ENCODE results near the gene IL1RAPL2.

DNA sequence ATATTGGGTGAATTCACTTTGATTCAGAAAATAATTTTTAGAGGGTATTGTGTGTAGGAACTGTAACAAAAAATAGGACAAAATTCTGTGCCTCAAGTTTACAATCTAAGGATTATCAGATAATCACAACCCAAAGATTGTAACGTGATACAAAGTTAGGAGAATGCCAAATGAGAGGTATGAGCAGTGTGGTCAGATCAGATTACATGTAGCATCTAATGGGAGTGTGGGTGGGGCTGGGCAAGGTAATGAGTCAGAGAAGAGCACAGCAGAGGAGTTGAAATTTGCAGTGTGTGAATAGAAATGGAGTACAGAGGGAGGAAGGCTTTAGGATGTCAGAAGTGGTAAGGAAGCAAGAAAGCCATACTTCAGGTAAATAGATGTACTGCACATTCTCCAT, 757.9 kb downstream of the IL1RAPL2 start:
- TF ChIP-seq, protein P1, sequence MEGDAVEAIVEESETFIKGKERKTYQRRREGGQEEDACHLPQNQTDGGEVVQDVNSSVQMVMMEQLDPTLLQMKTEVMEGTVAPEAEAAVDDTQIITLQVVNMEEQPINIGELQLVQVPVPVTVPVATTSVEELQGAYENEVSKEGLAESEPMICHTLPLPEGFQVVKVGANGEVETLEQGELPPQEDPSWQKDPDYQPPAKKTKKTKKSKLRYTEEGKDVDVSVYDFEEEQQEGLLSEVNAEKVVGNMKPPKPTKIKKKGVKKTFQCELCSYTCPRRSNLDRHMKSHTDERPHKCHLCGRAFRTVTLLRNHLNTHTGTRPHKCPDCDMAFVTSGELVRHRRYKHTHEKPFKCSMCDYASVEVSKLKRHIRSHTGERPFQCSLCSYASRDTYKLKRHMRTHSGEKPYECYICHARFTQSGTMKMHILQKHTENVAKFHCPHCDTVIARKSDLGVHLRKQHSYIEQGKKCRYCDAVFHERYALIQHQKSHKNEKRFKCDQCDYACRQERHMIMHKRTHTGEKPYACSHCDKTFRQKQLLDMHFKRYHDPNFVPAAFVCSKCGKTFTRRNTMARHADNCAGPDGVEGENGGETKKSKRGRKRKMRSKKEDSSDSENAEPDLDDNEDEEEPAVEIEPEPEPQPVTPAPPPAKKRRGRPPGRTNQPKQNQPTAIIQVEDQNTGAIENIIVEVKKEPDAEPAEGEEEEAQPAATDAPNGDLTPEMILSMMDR (IDR thresholded peaks at IDR 0.05; ENCODE audit: extremely low read depth in 1 of 2, insufficient read depth in 1 of 2, low read depth in 1 of 2, low read length in 2 of 2), result no peak
- TF ChIP-seq JUN (IDR thresholded peaks at IDR 0.05; ENCODE audit: borderline replicate concordance, insufficient read depth, insufficient read length, low read depth) (no peak), MYC (IDR thresholded peaks at IDR 0.05; ENCODE audit: low read depth, low read length) (no peak), EZH2 (IDR thresholded peaks at IDR 0.05; ENCODE audit: borderline replicate concordance, low read depth, low read length, severe bottlenecking) (no peak), POLR2A (IDR thresholded peaks at IDR 0.05; ENCODE audit: low read depth, low read length) (no peak), GATA2 (IDR thresholded peaks at IDR 0.05; ENCODE audit: insufficient read depth, insufficient read length, low read depth, low read length) (no peak)
- TF ChIP-seq, protein P2, sequence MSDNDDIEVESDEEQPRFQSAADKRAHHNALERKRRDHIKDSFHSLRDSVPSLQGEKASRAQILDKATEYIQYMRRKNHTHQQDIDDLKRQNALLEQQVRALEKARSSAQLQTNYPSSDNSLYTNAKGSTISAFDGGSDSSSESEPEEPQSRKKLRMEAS (IDR thresholded peaks at IDR 0.05; ENCODE audit: insufficient read depth, insufficient read length), result no peak
